SK-N-SH (cell line): ENCODE data around the gene CYP2R1. TPM values are rescaled to one million over a fixed set of nuclear protein-coding genes. Genes with fewer than 3 reads are reported as not detected.

Experiments used
- CTCF ChIA-PET: fragments of 300-600, 350-600 bp; formaldehyde crosslinking; extraction: SDS; loops from one replicate; lab custom pipeline; 2021; lab: Yijun Ruan, JAX
- POLR2A ChIA-PET: fragments of 350-600 bp; sonication (Branson Sonifier 250); formaldehyde crosslinking; extraction: SDS; loops from one replicate; lab custom pipeline; 2020; ENCODE audit warnings: antibody characterized with exemption, inconsistent platforms; lab: Yijun Ruan, JAX
- DNase-seq: peaks from one replicate; pipeline ENCODE4 v3.0.0; 2012
- H2AFZ ChIP-seq: fragments of 200-600 bp; sonication (generic); 2 replicates; pipeline ENCODE4 v1.8.1; 2016; ENCODE audit warnings: antibody characterized with exemption, mild to moderate bottlenecking, low read depth
- H3F3A ChIP-seq: fragments of 200-600 bp; sonication (generic); replicated peaks from 2 replicates; pipeline ENCODE3; 2016; ENCODE audit warnings: antibody characterized with exemption, mild to moderate bottlenecking; ENCODE audit not compliant: insufficient read depth
- H3K27ac ChIP-seq, 2 experiments: fragments of 200-500 bp in 1 of 2; fragments of 200-600 bp in 1 of 2; sonication (Bioruptor generic) in 1 of 2; sonication (generic), shearing (Covaris generic) in 1 of 2; 2 replicates each; pipeline versions ENCODE4 v1.5.1 to v1.6.1; 2014 to 2016; ENCODE audit warnings: low read depth in 2 of 2, inconsistent platforms in 1 of 2, low read length in 1 of 2, mild to moderate bottlenecking in 1 of 2, mixed read lengths in 1 of 2
- H3K27me3 ChIP-seq: fragments of 200-600 bp; sonication (generic), shearing (Covaris generic); 2 replicates; pipeline ENCODE4 v1.6.1; 2016; ENCODE audit warnings: mixed run types; ENCODE audit not compliant: insufficient read depth
- H3K36me3 ChIP-seq, 2 experiments: fragments of 200-500 bp in 1 of 2; fragments of 200-600 bp in 1 of 2; sonication (Bioruptor generic) in 1 of 2; sonication (generic) in 1 of 2; replicated peaks in 1 of 2; 2 replicates each; pipeline versions ENCODE3 to v1.5.1; 2014 to 2016; ENCODE audit warnings: low read length in 1 of 2, mild to moderate bottlenecking in 1 of 2; ENCODE audit not compliant: insufficient read depth in 2 of 2, control insufficient read depth in 1 of 2
- H3K4me1 ChIP-seq, 2 experiments: fragments of 200-500 bp in 1 of 2; fragments of 200-600 bp in 1 of 2; sonication (Bioruptor generic) in 1 of 2; sonication (generic), shearing (Covaris generic) in 1 of 2; 2 replicates each; pipeline versions ENCODE4 v1.5.1 to v1.6.1; 2014 to 2016; ENCODE audit warnings: low read depth in 1 of 2, low read length in 1 of 2, mixed run types in 1 of 2; ENCODE audit not compliant: insufficient read depth in 2 of 2, control insufficient read depth in 1 of 2
- H3K4me2 ChIP-seq: fragments of 200-600 bp; sonication (generic), shearing (Covaris generic); 2 replicates; pipeline ENCODE4 v1.6.1; 2017; ENCODE audit warnings: mixed run types
- H3K4me3 ChIP-seq, 2 experiments: fragments of 200-500 bp in 1 of 2; fragments of 200-600 bp in 1 of 2; sonication (Bioruptor generic) in 1 of 2; sonication (generic), shearing (Covaris generic) in 1 of 2; 2 replicates each; pipeline versions ENCODE4 v1.5.1 to v1.8.1; 2014 to 2016; ENCODE audit warnings: low read depth in 2 of 2, inconsistent platforms in 1 of 2, low read length in 1 of 2, mild to moderate bottlenecking in 1 of 2, mixed read lengths in 1 of 2, moderate library complexity in 1 of 2
- H3K79me2 ChIP-seq: fragments of 200-600 bp; sonication (generic); 2 replicates; pipeline ENCODE4 v1.8.1; 2017; ENCODE audit warnings: mild to moderate bottlenecking; ENCODE audit not compliant: insufficient read depth
- H3K9ac ChIP-seq: fragments of 200-600 bp; sonication (generic); 2 replicates; pipeline ENCODE4 v1.6.1; 2017; ENCODE audit warnings: mixed run types
- H3K9me2 ChIP-seq: fragments of 200-600 bp; sonication (generic); 2 replicates; pipeline ENCODE4 v1.6.1; 2017; ENCODE audit warnings: mixed run types
- H3K9me3 ChIP-seq: fragments of 200-600 bp; sonication (generic); 2 replicates; pipeline ENCODE4 v1.6.1; 2017; ENCODE audit warnings: mixed run types, mild to moderate bottlenecking, moderate library complexity
- H4K20me1 ChIP-seq: fragments of 200-600 bp; sonication (generic); 2 replicates; pipeline ENCODE4 v1.6.1; 2017; ENCODE audit warnings: mild to moderate bottlenecking, mixed run types; ENCODE audit not compliant: insufficient read depth
- CHD2 ChIP-seq: fragments of 150-350 bp; IDR thresholded peaks from 2 replicates; pipeline ENCODE4 v1.6.1; 2018; ENCODE audit warnings: low read length; ENCODE audit not compliant: partially characterized antibody
- ELF1 ChIP-seq: IDR thresholded peaks from 2 replicates; pipeline ENCODE4 v1.4.0; 2012
- EP300 ChIP-seq, 2 experiments: IDR thresholded peaks; 2 replicates each; pipeline versions ENCODE4 v1.4.0 to v1.6.1; 2012; ENCODE audit warnings: borderline replicate concordance in 1 of 2, low read depth in 1 of 2, low read length in 1 of 2
- EZH2phosphoT487 ChIP-seq: fragments of 200-600 bp; sonication (generic); IDR thresholded peaks from 2 replicates; pipeline ENCODE4 v1.6.1; 2017; ENCODE audit warnings: low read depth, mixed run types, mild to moderate bottlenecking, antibody characterized with exemption, moderate library complexity, borderline replicate concordance
- FOSL2 ChIP-seq: IDR thresholded peaks from 2 replicates; pipeline ENCODE4 v1.4.0; 2012; ENCODE audit warnings: low read depth, mild to moderate bottlenecking, moderate library complexity, borderline replicate concordance
- FOXM1 ChIP-seq: IDR thresholded peaks from 2 replicates; pipeline ENCODE4 v1.4.0; 2012; ENCODE audit warnings: low read depth, mild to moderate bottlenecking
- GABPA ChIP-seq: IDR thresholded peaks from 2 replicates; pipeline ENCODE4 v1.4.0; 2012; ENCODE audit warnings: low read depth, mild to moderate bottlenecking
- GATA2 ChIP-seq: sonication (generic); formaldehyde crosslinking; IDR thresholded peaks from 2 replicates; pipeline ENCODE4 v1.5.0; 2020; ENCODE audit warnings: mild to moderate bottlenecking, missing genetic modification reagents
- JUND ChIP-seq: IDR thresholded peaks from 2 replicates; pipeline ENCODE4 v1.4.0; 2012
- MAX ChIP-seq: IDR thresholded peaks from 2 replicates; pipeline ENCODE4 v1.4.0; 2012; ENCODE audit warnings: low read depth
- MEF2A ChIP-seq: IDR thresholded peaks from 2 replicates; pipeline ENCODE4 v1.4.0; 2012; ENCODE audit warnings: low read depth, borderline replicate concordance
- NFIC ChIP-seq: IDR thresholded peaks from 2 replicates; pipeline ENCODE4 v1.4.0; 2012; ENCODE audit warnings: borderline replicate concordance
- REST ChIP-seq: IDR thresholded peaks from 2 replicates; pipeline ENCODE4 v1.6.1; 2012; ENCODE audit warnings: mild to moderate bottlenecking, low read depth, low read length, moderate library complexity
- RFX5 ChIP-seq: IDR thresholded peaks from 2 replicates; pipeline ENCODE4 v1.6.1; 2012; ENCODE audit warnings: mild to moderate bottlenecking, improper control_type of control experiment, low read length
- RXRA ChIP-seq: IDR thresholded peaks from 2 replicates; pipeline ENCODE4 v1.4.0; 2012; ENCODE audit warnings: low read depth, mild to moderate bottlenecking, borderline replicate concordance
- SIN3A ChIP-seq: IDR thresholded peaks from 2 replicates; pipeline ENCODE4 v1.6.1; 2012; ENCODE audit warnings: low read depth, mild to moderate bottlenecking, low read length, moderate library complexity, borderline replicate concordance
- SMC3 ChIP-seq: IDR thresholded peaks from 2 replicates; pipeline ENCODE4 v1.6.1; 2012; ENCODE audit warnings: low read depth, low read length, improper control_type of control experiment
- TAF1 ChIP-seq: IDR thresholded peaks from 2 replicates; pipeline ENCODE4 v1.6.1; 2012; ENCODE audit warnings: low read depth, mild to moderate bottlenecking, low read length, moderate library complexity, borderline replicate concordance
- TCF12 ChIP-seq: IDR thresholded peaks from 2 replicates; pipeline ENCODE4 v1.4.0; 2012
- TEAD4 ChIP-seq: IDR thresholded peaks from 2 replicates; pipeline ENCODE4 v1.4.0; 2012; ENCODE audit warnings: mild to moderate bottlenecking, borderline replicate concordance; ENCODE audit not compliant: insufficient read depth
- YY1 ChIP-seq: IDR thresholded peaks from 2 replicates; pipeline ENCODE4 v1.4.0; 2012; ENCODE audit warnings: low read depth, mild to moderate bottlenecking
- polyA plus RNA-seq, 3 experiments: library from polyadenylated mRNA; depleted of rRNA; stranded (reverse); fragments of >200 nt; gene quantifications; 2 replicates each; pipeline ENCODE4 v1.2.3, GENCODE V29; 2012
- TF ChIP-seq, protein P1 (sequence below): IDR thresholded peaks from 2 replicates; pipeline ENCODE4; 2012
- TF ChIP-seq, protein P2 (sequence below): IDR thresholded peaks from 2 replicates; pipeline ENCODE4 v1.4.0; 2012; ENCODE audit warnings: low read depth, borderline replicate concordance
- TF ChIP-seq, protein P3 (sequence below): IDR thresholded peaks from 2 replicates; pipeline ENCODE4 v1.4.0; 2012; ENCODE audit warnings: low read depth, borderline replicate concordance

CYP2R1 gene
- polyA plus RNA-seq, 1 of the 3 experiments (the other 2 are of a cell fraction) = 9.3 TPM

DNA sequence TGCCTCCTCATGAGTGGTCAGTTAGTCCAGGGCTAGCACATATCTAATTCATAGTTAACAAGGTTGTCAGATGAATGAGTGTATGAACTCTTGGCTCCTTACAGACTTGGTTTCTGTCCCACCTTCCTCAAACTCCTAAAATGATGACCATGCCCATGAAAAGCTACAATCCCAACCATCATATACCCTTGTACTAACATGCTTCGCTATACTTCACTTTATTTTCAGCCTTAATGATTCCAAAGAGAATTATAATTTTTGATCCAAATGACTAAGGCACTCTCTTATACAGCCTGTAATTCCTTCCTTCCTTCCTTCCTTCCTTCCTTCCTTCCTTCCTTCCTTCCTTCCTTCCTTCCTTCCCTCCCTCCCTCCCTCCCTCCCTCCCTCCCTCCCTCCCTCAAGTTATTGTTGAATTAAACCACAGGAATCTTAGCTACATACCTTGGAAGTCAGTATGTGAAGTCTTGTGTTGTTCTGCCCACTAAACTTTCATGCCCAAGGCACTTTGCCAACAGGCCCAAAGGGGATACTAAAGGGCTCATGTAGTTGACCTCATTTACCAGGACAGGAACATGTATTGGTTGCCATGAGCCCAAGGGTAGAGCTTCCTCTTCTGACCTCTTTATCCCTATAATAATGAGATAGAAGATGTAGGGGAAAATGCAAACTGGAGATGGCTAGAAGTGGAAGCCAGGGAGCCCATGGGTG lies 42.8 kb upstream of the CYP2R1 start (continued):
- no peak for TF ChIP-seq EP300 (IDR thresholded peaks at IDR 0.05; ENCODE audit: borderline replicate concordance in 1 of 2, low read depth in 1 of 2, low read length in 1 of 2)
- no peak for TF ChIP-seq RFX5
- no peak for TF ChIP-seq GATA2 (CRISPR knock-in tag)
- TF ChIP-seq GABPA = no peak
- TF ChIP-seq SMC3 = no peak
- no peak for TF ChIP-seq FOSL2
- no peak for TF ChIP-seq FOXM1

GRCh38 chr11:14932447-14932846 lies 40.4 kb upstream of the CYP2R1 start:
- H4K20me1 ChIP-seq = no peaks in the 10 kb centered on the region
- no peaks in the 10 kb centered on the region for H3K4me1 ChIP-seq
- no peaks in the 10 kb centered on the region for H3K27me3 ChIP-seq
- no peaks in the 10 kb centered on the region for H3K36me3 ChIP-seq
- no peak overlapping the region for H3K27ac ChIP-seq
- H3F3A ChIP-seq = no peaks in the 10 kb centered on the region
- no peaks in the 10 kb centered on the region for H3K79me2 ChIP-seq
- no peak for DNase-seq
- H3K9me2 ChIP-seq = no peaks in the 10 kb centered on the region
- CTCF ChIA-PET = interaction anchor here (0.6 kb wide), 1 partner anchor 69 kb away, joined by 3 read pairs; no protein-coding TSS in a partner anchor
- H3K4me3 ChIP-seq = no peak overlapping the region
- TF ChIP-seq, protein P1, sequence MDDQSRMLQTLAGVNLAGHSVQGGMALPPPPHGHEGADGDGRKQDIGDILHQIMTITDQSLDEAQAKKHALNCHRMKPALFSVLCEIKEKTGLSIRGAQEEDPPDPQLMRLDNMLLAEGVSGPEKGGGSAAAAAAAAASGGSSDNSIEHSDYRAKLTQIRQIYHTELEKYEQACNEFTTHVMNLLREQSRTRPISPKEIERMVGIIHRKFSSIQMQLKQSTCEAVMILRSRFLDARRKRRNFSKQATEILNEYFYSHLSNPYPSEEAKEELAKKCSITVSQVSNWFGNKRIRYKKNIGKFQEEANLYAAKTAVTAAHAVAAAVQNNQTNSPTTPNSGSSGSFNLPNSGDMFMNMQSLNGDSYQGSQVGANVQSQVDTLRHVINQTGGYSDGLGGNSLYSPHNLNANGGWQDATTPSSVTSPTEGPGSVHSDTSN = no peak
- TF ChIP-seq SIN3A (no peak), TEAD4 (no peak), RFX5 (no peak), TAF1 (no peak), ELF1 (no peak), JUND (no peak), TCF12 (no peak), RXRA (no peak), YY1 (no peak), MAX (no peak), CHD2 (no peak), MEF2A (no peak), EZH2phosphoT487 (no peak), NFIC (no peak), REST (no peak), GATA2 (CRISPR knock-in tag) (no peak)
- TF ChIP-seq, protein P2, sequence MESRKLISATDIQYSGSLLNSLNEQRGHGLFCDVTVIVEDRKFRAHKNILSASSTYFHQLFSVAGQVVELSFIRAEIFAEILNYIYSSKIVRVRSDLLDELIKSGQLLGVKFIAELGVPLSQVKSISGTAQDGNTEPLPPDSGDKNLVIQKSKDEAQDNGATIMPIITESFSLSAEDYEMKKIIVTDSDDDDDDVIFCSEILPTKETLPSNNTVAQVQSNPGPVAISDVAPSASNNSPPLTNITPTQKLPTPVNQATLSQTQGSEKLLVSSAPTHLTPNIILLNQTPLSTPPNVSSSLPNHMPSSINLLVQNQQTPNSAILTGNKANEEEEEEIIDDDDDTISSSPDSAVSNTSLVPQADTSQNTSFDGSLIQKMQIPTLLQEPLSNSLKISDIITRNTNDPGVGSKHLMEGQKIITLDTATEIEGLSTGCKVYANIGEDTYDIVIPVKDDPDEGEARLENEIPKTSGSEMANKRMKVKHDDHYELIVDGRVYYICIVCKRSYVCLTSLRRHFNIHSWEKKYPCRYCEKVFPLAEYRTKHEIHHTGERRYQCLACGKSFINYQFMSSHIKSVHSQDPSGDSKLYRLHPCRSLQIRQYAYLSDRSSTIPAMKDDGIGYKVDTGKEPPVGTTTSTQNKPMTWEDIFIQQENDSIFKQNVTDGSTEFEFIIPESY = no peak
- TF ChIP-seq, protein P3, sequence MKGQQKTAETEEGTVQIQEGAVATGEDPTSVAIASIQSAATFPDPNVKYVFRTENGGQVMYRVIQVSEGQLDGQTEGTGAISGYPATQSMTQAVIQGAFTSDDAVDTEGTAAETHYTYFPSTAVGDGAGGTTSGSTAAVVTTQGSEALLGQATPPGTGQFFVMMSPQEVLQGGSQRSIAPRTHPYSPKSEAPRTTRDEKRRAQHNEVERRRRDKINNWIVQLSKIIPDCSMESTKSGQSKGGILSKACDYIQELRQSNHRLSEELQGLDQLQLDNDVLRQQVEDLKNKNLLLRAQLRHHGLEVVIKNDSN = no peak
- H2AFZ ChIP-seq = no peak overlapping the region
- H3K9me3 ChIP-seq = no peaks in the 10 kb centered on the region
- no peak overlapping the region for H3K9ac ChIP-seq
- POLR2A ChIA-PET = no interaction called here
- H3K4me2 ChIP-seq = no peak overlapping the region
